Mesendoderm (in vitro differentiated cells): ENCODE results near the gene PDE4D.

ENCODE experiments used
- DNase-seq: peaks from one replicate; pipeline ENCODE4 v3.0.0; 2013
- H2AK5ac ChIP-seq: 2 replicates; pipeline ENCODE4 v1.6.1; 2013; ENCODE audit warnings: low read length, inconsistent platforms
- H2BK120ac ChIP-seq: 2 replicates; pipeline ENCODE4 v1.6.1; 2013; ENCODE audit warnings: low read depth, mild to moderate bottlenecking, low read length, moderate library complexity, mixed read lengths
- H2BK15ac ChIP-seq: replicated peaks from 2 replicates; pipeline ENCODE4 v1.6.1; 2013; ENCODE audit warnings: low read depth, mild to moderate bottlenecking, moderate library complexity
- H2BK5ac ChIP-seq: 2 replicates; pipeline ENCODE4 v1.6.1; 2013; ENCODE audit warnings: low read length, inconsistent platforms
- H3K18ac ChIP-seq: 2 replicates; pipeline ENCODE4 v1.6.1; 2013; ENCODE audit warnings: mild to moderate bottlenecking, low read length, mixed read lengths
- H3K23ac ChIP-seq: one replicate; pipeline ENCODE4 v1.6.1; 2013; ENCODE audit warnings: low read length
- H3K27ac ChIP-seq: 2 replicates; pipeline ENCODE4 v1.5.1; 2013; ENCODE audit warnings: low read depth, mild to moderate bottlenecking, inconsistent platforms, low read length, moderate library complexity
- H3K27me3 ChIP-seq: 2 replicates; pipeline ENCODE4 v1.6.1; 2013; ENCODE audit warnings: low read length, control low read depth, mild to moderate bottlenecking, inconsistent platforms; ENCODE audit not compliant: insufficient read depth, poor library complexity
- H3K36me3 ChIP-seq: 2 replicates; pipeline ENCODE4 v1.6.1; 2013; ENCODE audit warnings: low read length, inconsistent platforms; ENCODE audit not compliant: control insufficient read depth, insufficient read depth
- H3K4ac ChIP-seq: one replicate; pipeline ENCODE4 v1.6.1; 2013; ENCODE audit warnings: low read depth, mild to moderate bottlenecking, low read length, moderate library complexity
- H3K4me1 ChIP-seq: 2 replicates; pipeline ENCODE4 v1.6.1; 2013; ENCODE audit warnings: low read depth, low read length, inconsistent platforms; ENCODE audit not compliant: control insufficient read depth
- H3K4me2 ChIP-seq: 2 replicates; pipeline ENCODE4 v1.6.1; 2013; ENCODE audit warnings: low read length
- H3K4me3 ChIP-seq: 2 replicates; pipeline ENCODE4 v1.5.1; 2013; ENCODE audit warnings: mild to moderate bottlenecking, low read length
- H3K56ac ChIP-seq: one replicate; pipeline ENCODE4 v1.6.1; 2013; ENCODE audit warnings: low read length
- H3K79me1 ChIP-seq: 2 replicates; pipeline ENCODE4 v1.6.1; 2013; ENCODE audit warnings: low read length, inconsistent platforms
- H3K79me2 ChIP-seq: 2 replicates; pipeline ENCODE4 v1.6.1; 2013; ENCODE audit warnings: mild to moderate bottlenecking, low read length; ENCODE audit not compliant: control insufficient read depth, insufficient read depth
- H3K9ac ChIP-seq: 2 replicates; pipeline ENCODE4 v1.6.1; 2013; ENCODE audit warnings: low read length, inconsistent platforms
- H4K5ac ChIP-seq: one replicate; pipeline ENCODE4 v1.6.1; 2013; ENCODE audit warnings: low read length
- H4K8ac ChIP-seq: one replicate; pipeline ENCODE4 v1.6.1; 2013; ENCODE audit warnings: low read depth, mild to moderate bottlenecking, control low read depth, low read length, moderate library complexity
- WGBS: extraction: QIAGEN DNeasy Blood & Tissue Kit; methylation state at CpG from one replicate; pipeline ENCODE4 v1.1.7; 2013; ENCODE audit warnings: low lambda C conversion rate, missing lambda C conversion rate; ENCODE audit not compliant: insufficient coverage; ENCODE audit errors: extremely low coverage; 5-methylcytosine and 5-hydroxymethylcytosine counted together

The PDE4D gene

GRCh38 chr5:58993461-58993860, 900.1 kb downstream of the PDE4D start:
- H2AK5ac ChIP-seq = no peak overlapping the region
- H3K9ac ChIP-seq = no peak overlapping the region
- WGBS = no CpG with 5 or more reads among the region's 1 CpG
- no peak overlapping the region for H2BK15ac ChIP-seq
- no peak overlapping the region for H3K4me2 ChIP-seq
- no peak overlapping the region for H2BK120ac ChIP-seq
- H4K8ac ChIP-seq = no peak overlapping the region
- no peak overlapping the region for H3K23ac ChIP-seq
- H3K18ac ChIP-seq = peak overlapping the region; percentile 39
- no peaks in the 10 kb centered on the region for H3K79me1 ChIP-seq
- H2BK5ac ChIP-seq = no peak overlapping the region
- no peaks in the 10 kb centered on the region for H3K36me3 ChIP-seq
- no peak overlapping the region for H3K4me3 ChIP-seq
- no peak overlapping the region for H3K27ac ChIP-seq
- no peaks in the 10 kb centered on the region for H3K4me1 ChIP-seq
- no peaks in the 10 kb centered on the region for H3K27me3 ChIP-seq
- H3K4ac ChIP-seq = no peak overlapping the region
- no peak overlapping the region for H3K56ac ChIP-seq
- H4K5ac ChIP-seq = no peak overlapping the region
- H3K79me2 ChIP-seq = no peaks in the 10 kb centered on the region
- no peak for DNase-seq

- Histone ChIP-seq H3K4ac (no peak overlapping the region), H4K8ac (no peak overlapping the region), H2AK5ac (no peak overlapping the region), H3K79me1 (no peaks in the 10 kb centered on the region), H3K9ac (no peak overlapping the region), H3K4me3 (no peak overlapping the region), H3K23ac (no peak overlapping the region), H2BK5ac (no peak overlapping the region), H3K56ac (no peak overlapping the region), H2BK120ac (no peak overlapping the region), H3K27ac (no peak overlapping the region), H3K4me2 (no peak overlapping the region), H3K27me3 (no peaks in the 10 kb centered on the region), H3K18ac (no peak overlapping the region), H3K4me1 (no peaks in the 10 kb centered on the region), H4K5ac (no peak overlapping the region), H3K79me2 (no peaks in the 10 kb centered on the region), H2BK15ac (no peak overlapping the region), H3K36me3 (no peaks in the 10 kb centered on the region)
- whole genome bisulfite sequencing = no CpG with 5 or more reads among the region's 2 CpGs
- no peak for DNase-seq
Observed at GRCh38 chr5:58988938-58989337, 904.6 kb downstream of the PDE4D start.

GRCh38 chr5:58987193-58987592, 906.3 kb downstream of the PDE4D start:
- Histone ChIP-seq H3K23ac (no peak overlapping the region), H3K36me3 (no peaks in the 10 kb centered on the region)

GRCh38 chr5:58986281-58986680, 907.2 kb downstream of the PDE4D start:
- no peak overlapping the region for H3K4me3 ChIP-seq
- WGBS = no CpG with 5 or more reads among the region's 8 CpGs
- H3K27me3 ChIP-seq = no peaks in the 10 kb centered on the region
- H4K5ac ChIP-seq = no peak overlapping the region
- H2BK15ac ChIP-seq = no peak overlapping the region
- no peak overlapping the region for H2AK5ac ChIP-seq
- H4K8ac ChIP-seq = no peak overlapping the region
- no peaks in the 10 kb centered on the region for H3K36me3 ChIP-seq
- H2BK120ac ChIP-seq = no peak overlapping the region
- H2BK5ac ChIP-seq = no peak overlapping the region
- H3K4me2 ChIP-seq = no peak overlapping the region
- H3K9ac ChIP-seq = no peak overlapping the region
- no peak overlapping the region for H3K23ac ChIP-seq
- no peak overlapping the region for H3K4ac ChIP-seq
- H3K27ac ChIP-seq = no peak overlapping the region
- no peaks in the 10 kb centered on the region for H3K79me1 ChIP-seq
- H3K4me1 ChIP-seq = no peaks in the 10 kb centered on the region
- H3K18ac ChIP-seq = no peak overlapping the region
- no peaks in the 10 kb centered on the region for H3K79me2 ChIP-seq
- H3K56ac ChIP-seq = no peak overlapping the region
- DNase-seq = no peak

More at GRCh38 chr5:58987193-58987592, 906.3 kb downstream of the PDE4D start:
- H3K27me3 ChIP-seq = no peaks in the 10 kb centered on the region
- H3K18ac ChIP-seq = no peak overlapping the region
- H4K8ac ChIP-seq = no peak overlapping the region
- H3K4me2 ChIP-seq = no peak overlapping the region
- no peaks in the 10 kb centered on the region for H3K79me1 ChIP-seq
- H3K56ac ChIP-seq = no peak overlapping the region
- no peak overlapping the region for H2BK5ac ChIP-seq
- DNase-seq = no peak
- no peaks in the 10 kb centered on the region for H3K4me1 ChIP-seq
- no peak overlapping the region for H2BK15ac ChIP-seq
- H3K79me2 ChIP-seq = no peaks in the 10 kb centered on the region
- no peak overlapping the region for H3K4ac ChIP-seq
- no peak overlapping the region for H3K4me3 ChIP-seq
- H3K9ac ChIP-seq = no peak overlapping the region
- H3K27ac ChIP-seq = no peak overlapping the region
- H2AK5ac ChIP-seq = no peak overlapping the region
- H4K5ac ChIP-seq = no peak overlapping the region
- no peak overlapping the region for H2BK120ac ChIP-seq

GRCh38 chr5:58985759-58986158, 907.8 kb downstream of the PDE4D start:
- peak; percentile 23 for DNase-seq
- H3K18ac ChIP-seq = no peak overlapping the region
- H3K4me1 ChIP-seq = no peaks in the 10 kb centered on the region
- H3K79me2 ChIP-seq = no peaks in the 10 kb centered on the region
- H3K79me1 ChIP-seq = no peaks in the 10 kb centered on the region
- H3K4me2 ChIP-seq = no peak overlapping the region
- H3K36me3 ChIP-seq = no peaks in the 10 kb centered on the region
- no peak overlapping the region for H4K8ac ChIP-seq
- H3K4me3 ChIP-seq = no peak overlapping the region
- no peak overlapping the region for H2BK120ac ChIP-seq
- H3K23ac ChIP-seq = no peak overlapping the region
- no peak overlapping the region for H3K9ac ChIP-seq
- no peak overlapping the region for H3K4ac ChIP-seq
- no peaks in the 10 kb centered on the region for H3K27me3 ChIP-seq
- H3K56ac ChIP-seq = no peak overlapping the region
- H2BK5ac ChIP-seq = no peak overlapping the region
- WGBS = no CpG with 5 or more reads among the region's 4 CpGs
- H4K5ac ChIP-seq = no peak overlapping the region
- H2BK15ac ChIP-seq = no peak overlapping the region
- H2AK5ac ChIP-seq = no peak overlapping the region
- no peak overlapping the region for H3K27ac ChIP-seq

GRCh38 chr5:58985311-58985710, 908.2 kb downstream of the PDE4D start:
- H4K5ac ChIP-seq = no peak overlapping the region
- no peak overlapping the region for H3K27ac ChIP-seq
- no peaks in the 10 kb centered on the region for H3K79me1 ChIP-seq
- no peak overlapping the region for H3K9ac ChIP-seq
- H3K36me3 ChIP-seq = no peaks in the 10 kb centered on the region
- H3K27me3 ChIP-seq = no peaks in the 10 kb centered on the region
- H2BK120ac ChIP-seq = no peak overlapping the region
- DNase-seq = no peak
- H3K56ac ChIP-seq = no peak overlapping the region
- no peak overlapping the region for H2BK15ac ChIP-seq
- H3K4ac ChIP-seq = no peak overlapping the region
- no peak overlapping the region for H3K18ac ChIP-seq
- H2AK5ac ChIP-seq = no peak overlapping the region
- H4K8ac ChIP-seq = no peak overlapping the region
- no peak overlapping the region for H3K4me3 ChIP-seq
- no CpG with 5 or more reads among the region's 4 CpGs for WGBS
- H3K4me2 ChIP-seq = no peak overlapping the region
- H3K79me2 ChIP-seq = no peaks in the 10 kb centered on the region
- no peak overlapping the region for H3K23ac ChIP-seq
- no peak overlapping the region for H2BK5ac ChIP-seq
- no peaks in the 10 kb centered on the region for H3K4me1 ChIP-seq
